ENCODE results near the gene DOCK4.
A peak's percentile ranks its signal among the peaks of the same experiment; 100 is the strongest.

DOCK4 gene

GRCh38 chr7:111863269-111863668 is 342.9 kb downstream of the DOCK4 start:
- H3K4me1 ChIP-seq (ENCODE audit: insufficient read depth, poor library complexity, severe bottlenecking) = no peaks in the 10 kb centered on the region
- TF ChIP-seq CTCF (IDR thresholded peaks at IDR 0.05; ENCODE audit: poor library complexity, severe bottlenecking) = no peak
- ATAC-seq (ENCODE audit: low read depth) (no peak), DNase-seq (ENCODE audit: low spot score) (no peak)
- no peaks in the 10 kb centered on the region for H3K9me3 ChIP-seq (ENCODE audit: severe bottlenecking)
- H3K36me3 ChIP-seq (ENCODE audit: low read depth) = peaks cover 32% of the 10 kb centered on the region
- H3K27ac ChIP-seq (ENCODE audit: poor library complexity, severe bottlenecking) = no peak overlapping the region
- no peak overlapping the region for H3K4me3 ChIP-seq (ENCODE audit: severe bottlenecking)
- no peaks in the 10 kb centered on the region for H3K27me3 ChIP-seq (ENCODE audit: insufficient read depth, poor library complexity, severe bottlenecking)

- Histone ChIP-seq H3K4me1 (ENCODE audit: insufficient read depth, poor library complexity, severe bottlenecking) (no peaks in the 10 kb centered on the region), H3K9me3 (ENCODE audit: severe bottlenecking) (no peaks in the 10 kb centered on the region), H3K4me3 (ENCODE audit: severe bottlenecking) (no peak overlapping the region), H3K36me3 (ENCODE audit: low read depth) (peaks cover 19% of the 10 kb centered on the region), H3K27ac (ENCODE audit: poor library complexity, severe bottlenecking) (no peak overlapping the region), H3K27me3 (ENCODE audit: insufficient read depth, poor library complexity, severe bottlenecking) (no peaks in the 10 kb centered on the region)
- ATAC-seq (ENCODE audit: low read depth) = no peak
- TF ChIP-seq CTCF (IDR thresholded peaks at IDR 0.05; ENCODE audit: poor library complexity, severe bottlenecking) = no peak
- no peak for DNase-seq (ENCODE audit: low spot score)
These were observed 346.0 kb downstream of the DOCK4 start for GRCh38 chr7:111860248-111860647.

- ATAC-seq (ENCODE audit: low read depth) (no peak), DNase-seq (ENCODE audit: low spot score) (no peak)
- TF ChIP-seq CTCF (IDR thresholded peaks at IDR 0.05; ENCODE audit: poor library complexity, severe bottlenecking) = no peak
- no peaks in the 10 kb centered on the region for H3K4me1 ChIP-seq (ENCODE audit: insufficient read depth, poor library complexity, severe bottlenecking)
- no peak overlapping the region for H3K27ac ChIP-seq (ENCODE audit: poor library complexity, severe bottlenecking)
- peaks cover 16% of the 10 kb centered on the region for H3K36me3 ChIP-seq (ENCODE audit: low read depth)
- H3K27me3 ChIP-seq (ENCODE audit: insufficient read depth, poor library complexity, severe bottlenecking) = no peaks in the 10 kb centered on the region
- H3K4me3 ChIP-seq (ENCODE audit: severe bottlenecking) = no peak overlapping the region
- H3K9me3 ChIP-seq (ENCODE audit: severe bottlenecking) = no peaks in the 10 kb centered on the region
These were observed 347.9 kb downstream of the DOCK4 start for GRCh38 chr7:111858331-111858730.

GRCh38 chr7:111855842-111856227 is 350.4 kb downstream of the DOCK4 start:
- no peak; the same call in 2 of the 3 replicates for ATAC-seq (ENCODE audit: low read depth)
- DNase-seq (ENCODE audit: low spot score) = no peak
- no peaks in the 10 kb centered on the region for H3K9me3 ChIP-seq (ENCODE audit: severe bottlenecking)
- no peaks in the 10 kb centered on the region for H3K27me3 ChIP-seq (ENCODE audit: insufficient read depth, poor library complexity, severe bottlenecking)
- no peak overlapping the region for H3K4me3 ChIP-seq (ENCODE audit: severe bottlenecking)
- H3K4me1 ChIP-seq (ENCODE audit: insufficient read depth, poor library complexity, severe bottlenecking) = no peaks in the 10 kb centered on the region
- TF ChIP-seq CTCF (IDR thresholded peaks at IDR 0.05; ENCODE audit: poor library complexity, severe bottlenecking) = peak; percentile 9
- peaks cover 2% of the 10 kb centered on the region for H3K36me3 ChIP-seq (ENCODE audit: low read depth)
- no peak overlapping the region for H3K27ac ChIP-seq (ENCODE audit: poor library complexity, severe bottlenecking)

- ATAC-seq (ENCODE audit: low read depth) = peak; percentile 71
- Histone ChIP-seq H3K36me3 (ENCODE audit: low read depth) (no peaks in the 10 kb centered on the region), H3K4me3 (ENCODE audit: severe bottlenecking) (no peak overlapping the region), H3K27ac (ENCODE audit: poor library complexity, severe bottlenecking) (no peak overlapping the region), H3K4me1 (ENCODE audit: insufficient read depth, poor library complexity, severe bottlenecking) (no peaks in the 10 kb centered on the region), H3K9me3 (ENCODE audit: severe bottlenecking) (peaks cover 2% of the 10 kb centered on the region), H3K27me3 (ENCODE audit: insufficient read depth, poor library complexity, severe bottlenecking) (no peaks in the 10 kb centered on the region)
- TF ChIP-seq CTCF (IDR thresholded peaks at IDR 0.05; ENCODE audit: poor library complexity, severe bottlenecking) = peak; percentile 52
- no peak for DNase-seq (ENCODE audit: low spot score)
These were observed 350.9 kb downstream of the DOCK4 start for GRCh38 chr7:111855161-111855841.

Measured in RWPE2 (cell line).